HepG2 (cell line): ENCODE results near the gene DHRS1. TPM values are rescaled to one million over a fixed set of nuclear protein-coding genes. Genes with fewer than 3 reads are reported as not detected.
A peak's percentile ranks its signal among the peaks of the same experiment; 100 is the strongest.

Experiments
- ATF7 ChIP-seq, 2 experiments: fragments of 450-650 bp in 1 of 2; sonication (generic) in 1 of 2; formaldehyde crosslinking in 1 of 2; IDR thresholded peaks; 2 replicates each; pipeline versions ENCODE4 v1.4.0 to v1.6.1; 2016 to 2020; ENCODE audit warnings: antibody characterized with exemption in 1 of 2, mild to moderate bottlenecking in 1 of 2, missing genetic modification reagents in 1 of 2
- ELK4 ChIP-seq: sonication (generic); formaldehyde crosslinking; IDR thresholded peaks from 2 replicates; pipeline ENCODE4 v1.9.0; 2021; ENCODE audit warnings: missing genetic modification reagents, borderline replicate concordance
- ERF ChIP-seq: IDR thresholded peaks from 2 replicates; pipeline ENCODE4 v1.6.1; 2018; ENCODE audit warnings: missing biosample characterization, missing genetic modification reagents
- HOXA3 ChIP-seq: sonication (generic); formaldehyde crosslinking; IDR thresholded peaks from 2 replicates; pipeline ENCODE4 v1.5.0; 2020; ENCODE audit warnings: missing genetic modification reagents
- IKZF4 ChIP-seq: sonication (generic); formaldehyde crosslinking; IDR thresholded peaks from 2 replicates; pipeline ENCODE4 v1.5.1; 2020; ENCODE audit warnings: borderline replicate concordance, mild to moderate bottlenecking, low read depth, missing genetic modification reagents; ENCODE audit errors: not compliant biosample characterization
- JUND ChIP-seq: sonication (generic); formaldehyde crosslinking; IDR thresholded peaks from 2 replicates; pipeline ENCODE4 v1.8.0; 2022; ENCODE audit warnings: mild to moderate bottlenecking, missing genetic modification reagents
- KDM5A ChIP-seq: fragments of 200-600 bp; sonication (generic); IDR thresholded peaks from 2 replicates; pipeline ENCODE4 v1.7.0; 2018; ENCODE audit warnings: antibody characterized with exemption, mild to moderate bottlenecking, low read length, borderline replicate concordance
- MEF2D ChIP-seq: sonication (generic); formaldehyde crosslinking; IDR thresholded peaks from 2 replicates; pipeline ENCODE4 v1.5.1; 2020; ENCODE audit warnings: mild to moderate bottlenecking, missing genetic modification reagents
- POLR2A ChIP-seq, 2 experiments: IDR thresholded peaks; 2 replicates each; pipeline ENCODE4 v1.6.1; 2011; ENCODE audit warnings: low read depth in 2 of 2, low read length in 2 of 2, mild to moderate bottlenecking in 1 of 2, moderate library complexity in 1 of 2; ENCODE audit not compliant: insufficient read depth in 1 of 2
- POLR2AphosphoS5 ChIP-seq: IDR thresholded peaks from 2 replicates; pipeline ENCODE4 v1.6.1; 2012; ENCODE audit warnings: low read depth, low read length
- RERE ChIP-seq: IDR thresholded peaks from 2 replicates; pipeline ENCODE4 v1.6.1; 2016; ENCODE audit warnings: low read depth, missing genetic modification reagents, missing compliant biosample characterization
- TEAD3 ChIP-seq: optimal IDR thresholded peaks from 2 replicates; pipeline ENCODE3; 2016; ENCODE audit warnings: borderline replicate concordance
- ZFP37 ChIP-seq: sonication (generic); formaldehyde crosslinking; IDR thresholded peaks from 2 replicates; pipeline ENCODE4 v1.4.0; 2020; ENCODE audit warnings: missing genetic modification reagents, borderline replicate concordance
- ZHX2 ChIP-seq, 2 experiments: sonication (generic) in 1 of 2; formaldehyde crosslinking in 1 of 2; IDR thresholded peaks; 2 replicates each; pipeline versions ENCODE4 v1.6.1 to v1.9.0; 2014 to 2022; ENCODE audit warnings: antibody characterized with exemption in 1 of 2, borderline replicate concordance in 1 of 2, inconsistent platforms in 1 of 2, low read depth in 1 of 2, missing genetic modification reagents in 1 of 2
- ZNF10 ChIP-seq: sonication (generic); formaldehyde crosslinking; IDR thresholded peaks from 2 replicates; pipeline ENCODE4 v1.4.0; 2020; ENCODE audit warnings: mild to moderate bottlenecking, low read depth, missing genetic modification reagents, borderline replicate concordance
- ZNF274 ChIP-seq: sonication (generic); formaldehyde crosslinking; IDR thresholded peaks from 2 replicates; pipeline ENCODE4 v1.5.1; 2020; ENCODE audit warnings: mild to moderate bottlenecking, missing genetic modification reagents
- ZNF556 ChIP-seq: sonication (generic); formaldehyde crosslinking; IDR thresholded peaks from 2 replicates; pipeline ENCODE4 v1.4.0; 2020; ENCODE audit warnings: mild to moderate bottlenecking, missing genetic modification reagents, borderline replicate concordance
- ZNF572 ChIP-seq: sonication (generic); formaldehyde crosslinking; IDR thresholded peaks from 2 replicates; pipeline ENCODE4 v1.5.1; 2020; ENCODE audit warnings: mild to moderate bottlenecking, missing genetic modification reagents
- polyA plus RNA-seq, 8 experiments: library from polyadenylated mRNA; depleted of rRNA in 3 of 8; stranded (reverse) in 7 of 8; unstranded in 1 of 8; fragments of >200 nt; fragmentation: Illumina TruSeq in 4 of 8; extraction: Trizol in 4 of 8; gene quantifications; 2 replicates each; pipeline versions ENCODE4 v1.2.1 to v1.2.3, GENCODE V29; 2011 to 2016; ENCODE audit warnings: low read depth in 4 of 8, missing spikeins in 1 of 8, mixed read lengths in 1 of 8; ENCODE audit not compliant: insufficient read depth in 1 of 8
- total RNA-seq, 5 experiments: library from RNA; depleted of rRNA; stranded (reverse); fragments of >200 nt; fragmentation: Illumina TruSeq; extraction: Trizol; gene quantifications; 2 replicates each; pipeline ENCODE4 v1.2.3, GENCODE V29; 2016; ENCODE audit warnings: low read depth in 1 of 5

DHRS1 gene
- total and polyA plus RNA-seq, 2 of the 13 experiments (the other 11 are each of a cell fraction or from before 2014, with no cell fraction given): 49.8 to 60.8 TPM

GRCh38 chr14:24310265-24310645 lies 10.7 kb upstream of the DHRS1 start (continued):
- TF ChIP-seq RERE (CRISPR knock-in tag): no peak
- TF ChIP-seq POLR2A (IDR thresholded peaks at IDR 0.05; ENCODE audit: insufficient read depth in 1 of 2, low read depth in 2 of 2, low read length in 2 of 2): no peak
- no peak for TF ChIP-seq MEF2D (CRISPR knock-in tag)
- 0 out of 2 replicates have a peak, but pooled peaks have one; percentile 11 for TF ChIP-seq ZNF556 (CRISPR knock-in tag)
- TF ChIP-seq JUND (CRISPR knock-in tag): no peak
- no peak for TF ChIP-seq ZFP37
- 0 out of 2 replicates have a peak, but pooled peaks have one; percentile 78 for TF ChIP-seq ZNF274 (CRISPR knock-in tag)
- no peak for TF ChIP-seq ELK4 (CRISPR knock-in tag)
- TF ChIP-seq POLR2AphosphoS5: peak; percentile 23; the same call in 1 of the 2 replicates
- no peak for TF ChIP-seq ZNF572 (CRISPR knock-in tag)
- no peak for TF ChIP-seq ZHX2 (IDR thresholded peaks at IDR 0.05; ENCODE audit: low read depth)
- no peak for TF ChIP-seq ZHX2 (CRISPR knock-in tag; IDR thresholded peaks at IDR 0.05; ENCODE audit: borderline replicate concordance)
- TF ChIP-seq KDM5A: no peak
- TF ChIP-seq ZNF10: no peak
- no peak for TF ChIP-seq ERF (CRISPR knock-in tag)
- no peak; the same call in 1 of the 2 replicates for TF ChIP-seq HOXA3
- no peak for TF ChIP-seq ATF7 (IDR thresholded peaks at IDR 0.05)
- no peak for TF ChIP-seq ATF7 (CRISPR knock-in tag; IDR thresholded peaks at IDR 0.05)
- peak; percentile 20 for TF ChIP-seq TEAD3
- TF ChIP-seq IKZF4 (CRISPR knock-in tag): no peak
